ENCODE data around the gene TRIM24. TPM values are rescaled to one million over a fixed set of nuclear protein-coding genes. Genes with fewer than 3 reads are reported as not detected.

The TRIM24 gene
- total RNA-seq, 1 donor from 2014 or later = 14.3 TPM

DNA sequence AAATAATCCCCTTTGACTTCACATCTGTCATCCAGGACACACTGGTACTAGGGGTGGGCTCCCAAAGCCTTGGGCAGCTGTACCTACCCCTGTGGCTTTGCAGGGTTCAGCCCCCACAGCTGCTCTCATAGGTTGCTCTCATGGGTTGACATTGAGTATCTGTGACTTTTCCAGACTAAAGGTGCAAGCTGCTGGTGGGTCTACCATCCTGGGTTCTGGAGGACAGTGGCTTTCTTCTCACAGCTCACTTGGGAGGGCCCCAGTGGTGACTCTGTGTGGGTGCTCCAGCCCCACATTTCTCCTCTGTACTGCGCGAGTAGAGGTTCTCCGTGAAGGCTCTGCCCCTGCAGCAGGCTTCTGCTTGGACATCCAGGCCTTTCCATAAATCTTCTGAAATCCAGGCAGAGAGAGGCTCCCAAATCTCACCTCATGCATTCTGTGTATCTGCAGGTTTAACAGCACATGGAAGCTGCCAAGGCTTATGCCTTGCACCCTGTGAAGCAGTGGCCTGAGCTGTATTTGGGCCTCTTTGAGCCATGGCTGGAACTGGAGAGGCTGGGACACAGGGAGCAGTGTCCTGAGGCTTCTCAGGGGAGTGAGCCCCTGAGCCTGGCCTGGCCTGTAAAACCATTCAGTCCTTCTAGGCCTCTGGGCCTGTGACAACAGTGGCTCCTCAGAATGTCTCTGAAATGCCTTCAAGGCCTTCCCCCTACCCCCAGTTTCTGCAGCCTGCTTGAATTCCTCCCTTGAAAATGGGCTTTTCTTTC lies 52.2 kb downstream of the TRIM24 start:
- Mint-ChIP-seq H3K4me1 (peaks cover 16% of the 10 kb centered on the region), H3K27me3 (no peaks in the 10 kb centered on the region), H3K36me3 (ENCODE audit: low read depth) (peaks cover 53% of the 10 kb centered on the region), H3K27ac (no peak overlapping the region), H3K4me3 (no peak overlapping the region), H3K9me3 (peaks cover 9% of the 10 kb centered on the region)
- CTCF ChIA-PET = no interaction called here
- TF ChIP-seq, protein P1, sequence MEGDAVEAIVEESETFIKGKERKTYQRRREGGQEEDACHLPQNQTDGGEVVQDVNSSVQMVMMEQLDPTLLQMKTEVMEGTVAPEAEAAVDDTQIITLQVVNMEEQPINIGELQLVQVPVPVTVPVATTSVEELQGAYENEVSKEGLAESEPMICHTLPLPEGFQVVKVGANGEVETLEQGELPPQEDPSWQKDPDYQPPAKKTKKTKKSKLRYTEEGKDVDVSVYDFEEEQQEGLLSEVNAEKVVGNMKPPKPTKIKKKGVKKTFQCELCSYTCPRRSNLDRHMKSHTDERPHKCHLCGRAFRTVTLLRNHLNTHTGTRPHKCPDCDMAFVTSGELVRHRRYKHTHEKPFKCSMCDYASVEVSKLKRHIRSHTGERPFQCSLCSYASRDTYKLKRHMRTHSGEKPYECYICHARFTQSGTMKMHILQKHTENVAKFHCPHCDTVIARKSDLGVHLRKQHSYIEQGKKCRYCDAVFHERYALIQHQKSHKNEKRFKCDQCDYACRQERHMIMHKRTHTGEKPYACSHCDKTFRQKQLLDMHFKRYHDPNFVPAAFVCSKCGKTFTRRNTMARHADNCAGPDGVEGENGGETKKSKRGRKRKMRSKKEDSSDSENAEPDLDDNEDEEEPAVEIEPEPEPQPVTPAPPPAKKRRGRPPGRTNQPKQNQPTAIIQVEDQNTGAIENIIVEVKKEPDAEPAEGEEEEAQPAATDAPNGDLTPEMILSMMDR (IDR thresholded peaks at IDR 0.05) = no peak
- ATAC-seq (ENCODE audit: low read depth) (no peak), DNase-seq (no peak)
- POLR2A ChIA-PET = no interaction called here
- intact Hi-C loops (cut with micrococcal nuclease) = no loop called here

DNA sequence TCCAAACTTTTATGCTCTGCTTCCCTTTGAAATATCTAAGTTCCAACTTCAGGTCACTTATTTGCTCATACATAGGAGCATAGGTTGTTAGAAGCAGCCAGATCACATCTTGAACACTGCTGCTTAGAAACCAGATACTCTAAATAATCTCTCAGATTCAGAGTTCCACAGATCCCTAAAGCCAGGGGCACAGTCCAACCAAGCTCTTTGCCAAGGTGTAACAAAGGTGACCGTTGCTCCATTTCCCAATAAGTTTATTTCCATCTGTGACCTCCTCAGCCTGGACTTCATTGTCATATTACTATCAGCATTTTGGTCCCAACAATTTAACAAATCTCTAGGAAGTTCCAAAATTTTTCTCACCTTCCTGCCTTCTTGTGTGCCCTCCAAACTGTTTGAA lies 52.8 kb downstream of the TRIM24 start:
- no peak for ATAC-seq (ENCODE audit: low read depth)
- no peak overlapping the region for H3K27ac Mint-ChIP-seq
- peaks cover 16% of the 10 kb centered on the region for H3K4me1 Mint-ChIP-seq
- TF ChIP-seq, protein P1 (IDR thresholded peaks at IDR 0.05) = no peak
- H3K4me3 Mint-ChIP-seq = no peak overlapping the region
- no peaks in the 10 kb centered on the region for H3K27me3 Mint-ChIP-seq
- no peak for DNase-seq
- H3K36me3 Mint-ChIP-seq (ENCODE audit: low read depth) = peaks cover 55% of the 10 kb centered on the region
- H3K9me3 Mint-ChIP-seq = peaks cover 9% of the 10 kb centered on the region
- ChIA-PET POLR2A (no interaction called here), CTCF (no interaction called here)
- intact Hi-C loops (cut with micrococcal nuclease) = no loop called here

DNA sequence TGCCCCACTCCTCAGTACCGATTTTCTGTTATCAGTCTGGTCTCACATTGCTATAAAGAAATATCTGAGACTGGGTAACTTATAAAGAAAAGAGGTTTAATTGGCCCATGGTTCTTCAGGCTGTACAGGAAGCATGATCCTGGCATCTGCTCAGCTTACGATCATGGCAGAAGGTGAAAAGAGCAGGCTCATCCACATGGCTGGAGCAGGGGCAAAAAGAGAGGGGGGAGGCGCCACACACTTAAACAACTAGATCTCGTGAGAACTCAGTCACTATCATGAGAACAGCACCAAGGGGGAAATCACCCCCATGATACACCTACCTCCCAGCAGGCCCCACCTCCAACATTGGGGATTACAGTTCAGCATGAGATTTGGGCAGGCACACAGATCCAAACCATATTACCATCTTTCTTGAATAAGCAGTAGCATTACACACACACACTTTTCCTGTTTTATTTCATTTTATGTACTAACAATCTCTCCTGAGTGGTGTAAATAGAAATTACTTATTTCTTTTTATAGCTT lies 53.3 kb downstream of the TRIM24 start:
- DNase-seq (no peak), ATAC-seq (ENCODE audit: low read depth) (no peak)
- no peaks in the 10 kb centered on the region for H3K27me3 Mint-ChIP-seq
- CTCF ChIA-PET = no interaction called here
- H3K27ac Mint-ChIP-seq = no peak overlapping the region
- peaks cover 16% of the 10 kb centered on the region for H3K4me1 Mint-ChIP-seq
- POLR2A ChIA-PET = no interaction called here
- H3K9me3 Mint-ChIP-seq = peaks cover 9% of the 10 kb centered on the region
- intact Hi-C loops (cut with micrococcal nuclease) = no loop called here
- H3K4me3 Mint-ChIP-seq = no peak overlapping the region
- TF ChIP-seq, protein P1 (IDR thresholded peaks at IDR 0.05) = no peak
- peaks cover 50% of the 10 kb centered on the region for H3K36me3 Mint-ChIP-seq (ENCODE audit: low read depth)

DNA sequence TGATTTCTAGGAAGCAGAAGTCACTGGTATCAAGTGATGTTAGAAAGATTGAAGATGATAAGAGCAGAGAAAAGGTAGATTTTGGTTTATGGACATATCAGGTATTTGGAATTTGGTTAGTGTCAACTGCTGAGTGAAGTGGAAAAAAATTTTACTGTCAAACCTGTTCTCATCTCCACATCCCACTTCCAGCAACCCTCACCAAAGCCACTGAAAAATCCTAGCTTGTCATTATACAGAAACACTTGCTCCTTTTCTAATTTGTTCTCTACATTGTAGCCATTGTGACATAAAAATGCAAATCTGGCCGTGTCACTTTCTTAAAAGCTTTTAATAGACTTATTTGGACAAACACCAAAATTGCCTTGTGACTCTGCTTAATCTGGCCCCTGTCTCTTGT lies 54.0 kb downstream of the TRIM24 start:
- Mint-ChIP-seq H3K4me1 (peaks cover 16% of the 10 kb centered on the region), H3K27me3 (no peaks in the 10 kb centered on the region), H3K9me3 (peaks cover 9% of the 10 kb centered on the region), H3K4me3 (no peak overlapping the region), H3K27ac (no peak overlapping the region), H3K36me3 (ENCODE audit: low read depth) (peaks cover 55% of the 10 kb centered on the region)
- intact Hi-C loops (cut with micrococcal nuclease) = no loop called here
- DNase-seq (no peak), ATAC-seq (ENCODE audit: low read depth) (no peak)
- POLR2A ChIA-PET = no interaction called here
- CTCF ChIA-PET = no interaction called here
- TF ChIP-seq, protein P1 (IDR thresholded peaks at IDR 0.05) = no peak

DNA sequence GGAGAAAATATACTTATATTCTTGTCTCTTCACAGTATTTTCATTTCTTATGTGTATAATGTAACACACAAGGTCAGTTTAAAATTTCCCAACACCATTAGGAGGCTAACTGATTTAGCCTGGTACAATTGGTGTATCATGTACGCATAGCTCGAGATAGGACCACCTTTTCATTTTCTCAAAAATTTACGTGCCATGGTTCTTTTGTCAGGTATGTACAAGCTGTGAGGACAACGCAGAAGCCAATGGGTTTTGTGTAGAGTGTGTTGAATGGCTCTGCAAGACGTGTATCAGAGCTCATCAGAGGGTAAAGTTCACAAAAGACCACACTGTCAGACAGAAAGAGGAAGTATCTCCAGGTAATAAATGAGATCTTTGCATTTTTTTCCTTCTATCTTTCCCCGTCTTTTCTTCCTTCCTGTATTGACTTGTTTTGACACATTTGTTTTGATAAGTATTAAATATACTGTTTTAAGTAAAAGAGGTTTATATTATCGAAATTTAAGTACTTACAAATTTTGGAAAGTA lies 55.0 kb downstream of the TRIM24 start:
- DNase-seq (no peak), ATAC-seq (ENCODE audit: low read depth) (no peak)
- peaks cover 12% of the 10 kb centered on the region for H3K4me1 Mint-ChIP-seq
- POLR2A ChIA-PET = no interaction called here
- CTCF ChIA-PET = no interaction called here
- intact Hi-C loops (cut with micrococcal nuclease) = no loop called here
- TF ChIP-seq, protein P1 (IDR thresholded peaks at IDR 0.05) = no peak
- H3K27ac Mint-ChIP-seq = no peak overlapping the region
- H3K9me3 Mint-ChIP-seq = peaks cover 9% of the 10 kb centered on the region
- H3K36me3 Mint-ChIP-seq (ENCODE audit: low read depth) = peaks cover 62% of the 10 kb centered on the region
- H3K27me3 Mint-ChIP-seq = no peaks in the 10 kb centered on the region
- no peak overlapping the region for H3K4me3 Mint-ChIP-seq
